ENCODE results near the gene GNPTG.

Gene GNPTG

GRCh38 chr16:1345651-1346421 is 5.9 kb upstream of the GNPTG start:
- H3K36me3 ChIP-seq (ENCODE audit: insufficient read depth, low read depth, low read length), result peaks cover 18% of the 10 kb centered on the region; the same call in 1 of the 2 replicates
- no peak overlapping the region for H3K27ac ChIP-seq (ENCODE audit: low read length)
- no peaks in the 10 kb centered on the region for H3K9me3 ChIP-seq (ENCODE audit: insufficient read depth, low read depth, low read length)
- no peak overlapping the region for H3K4me3 ChIP-seq (ENCODE audit: low read length)
- H3K27me3 ChIP-seq (ENCODE audit: insufficient read depth, low read length), result peaks cover 28% of the 10 kb centered on the region
- H3K4me1 ChIP-seq (ENCODE audit: insufficient read depth, low read length), result no peaks in the 10 kb centered on the region; the same call in 1 of the 2 replicates
- H3K9ac ChIP-seq (ENCODE audit: low read depth, low read length), result no peak overlapping the region

GRCh38 chr16:1346422-1347285 is 5.1 kb upstream of the GNPTG start:
- Histone ChIP-seq H3K4me3 (ENCODE audit: low read length) (no peak overlapping the region), H3K27ac (ENCODE audit: low read length) (no peak overlapping the region), H3K9ac (ENCODE audit: low read depth, low read length) (no peak overlapping the region), H3K27me3 (ENCODE audit: insufficient read depth, low read length) (peaks cover 23% of the 10 kb centered on the region), H3K36me3 (ENCODE audit: insufficient read depth, low read depth, low read length) (peaks cover 18% of the 10 kb centered on the region; the same call in 1 of the 2 replicates), H3K9me3 (ENCODE audit: insufficient read depth, low read depth, low read length) (no peaks in the 10 kb centered on the region), H3K4me1 (ENCODE audit: insufficient read depth, low read length) (no peaks in the 10 kb centered on the region; the same call in 1 of the 2 replicates)

DNA sequence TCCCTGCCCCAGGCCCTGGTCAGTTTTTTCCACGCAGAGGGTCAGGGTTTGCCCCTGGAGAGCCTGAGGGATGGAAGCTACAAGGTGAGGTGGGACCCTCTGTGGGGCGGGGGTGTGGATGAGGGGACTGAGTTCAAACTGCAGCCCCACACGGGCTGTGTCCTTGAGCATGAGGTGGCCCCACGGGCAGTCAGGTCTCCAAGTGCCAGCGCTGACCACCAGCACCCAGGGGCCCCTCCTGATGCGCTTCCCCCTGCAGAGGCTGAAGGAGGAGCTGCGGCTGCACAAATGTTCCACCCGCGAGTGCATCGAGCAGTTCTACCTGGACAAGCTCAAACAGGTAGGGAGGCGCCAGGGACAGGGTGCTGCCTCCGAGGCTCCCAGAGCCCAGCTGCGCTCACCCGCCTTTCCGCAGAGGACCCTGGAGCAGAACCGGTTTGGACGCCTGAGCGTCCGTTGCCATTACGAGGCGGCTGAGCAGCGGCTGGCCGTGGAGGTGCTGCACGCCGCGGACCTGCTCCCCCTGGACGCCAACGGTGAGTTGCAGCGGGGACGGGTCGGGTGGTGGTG is 4.4 kb upstream of the GNPTG start:
- Histone ChIP-seq H3K27me3 (ENCODE audit: insufficient read depth, low read length) (peaks cover 16% of the 10 kb centered on the region), H3K9ac (ENCODE audit: low read depth, low read length) (no peak overlapping the region), H3K36me3 (ENCODE audit: insufficient read depth, low read depth, low read length) (peaks cover 18% of the 10 kb centered on the region; the same call in 1 of the 2 replicates)

DNA sequence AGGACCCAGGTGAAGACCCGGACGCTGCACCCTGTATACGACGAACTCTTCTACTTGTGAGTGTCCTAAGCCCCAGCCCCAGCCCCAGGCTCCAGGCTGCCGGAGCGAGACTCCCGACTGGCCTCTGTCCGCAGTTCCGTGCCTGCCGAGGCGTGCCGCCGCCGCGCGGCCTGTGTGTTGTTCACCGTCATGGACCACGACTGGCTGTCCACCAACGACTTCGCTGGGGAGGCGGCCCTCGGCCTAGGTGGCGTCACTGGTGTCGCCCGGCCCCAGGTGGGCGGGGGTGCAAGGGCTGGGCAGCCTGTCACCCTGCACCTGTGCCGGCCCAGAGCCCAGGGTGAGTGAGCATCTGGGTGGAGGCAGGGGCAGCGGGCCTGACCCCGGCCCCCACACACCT is 3.8 kb upstream of the GNPTG start:
- H3K9ac ChIP-seq (ENCODE audit: low read depth, low read length), result no peak overlapping the region
- peaks cover 13% of the 10 kb centered on the region; the same call in 1 of the 2 replicates for H3K27me3 ChIP-seq (ENCODE audit: insufficient read depth, low read length)
- H3K36me3 ChIP-seq (ENCODE audit: insufficient read depth, low read depth, low read length), result peaks cover 18% of the 10 kb centered on the region; the same call in 1 of the 2 replicates
- peaks cover 4% of the 10 kb centered on the region for H3K4me1 ChIP-seq (ENCODE audit: insufficient read depth, low read length)
- H3K9me3 ChIP-seq (ENCODE audit: insufficient read depth, low read depth, low read length), result no peaks in the 10 kb centered on the region
- no peak overlapping the region for H3K27ac ChIP-seq (ENCODE audit: low read length)
- H3K4me3 ChIP-seq (ENCODE audit: low read length), result no peak overlapping the region

More for the DNA sequence above, 4.4 kb upstream of the GNPTG start:
- Histone ChIP-seq H3K4me1 (ENCODE audit: insufficient read depth, low read length) (peaks cover under 1% of the 10 kb centered on the region), H3K4me3 (ENCODE audit: low read length) (no peak overlapping the region), H3K27ac (ENCODE audit: low read length) (no peak overlapping the region), H3K9me3 (ENCODE audit: insufficient read depth, low read depth, low read length) (no peaks in the 10 kb centered on the region)

GRCh38 chr16:1348441-1348840 is 3.3 kb upstream of the GNPTG start:
- Histone ChIP-seq H3K9ac (ENCODE audit: low read depth, low read length) (no peak overlapping the region), H3K4me3 (ENCODE audit: low read length) (no peak overlapping the region), H3K27me3 (ENCODE audit: insufficient read depth, low read length) (peaks cover 13% of the 10 kb centered on the region; the same call in 1 of the 2 replicates), H3K4me1 (ENCODE audit: insufficient read depth, low read length) (peaks cover 4% of the 10 kb centered on the region), H3K27ac (ENCODE audit: low read length) (no peak overlapping the region), H3K9me3 (ENCODE audit: insufficient read depth, low read depth, low read length) (no peaks in the 10 kb centered on the region), H3K36me3 (ENCODE audit: insufficient read depth, low read depth, low read length) (peaks cover 18% of the 10 kb centered on the region; the same call in 1 of the 2 replicates)

- H3K4me3 ChIP-seq (ENCODE audit: low read length), result no peak overlapping the region
- no peak overlapping the region for H3K9ac ChIP-seq (ENCODE audit: low read depth, low read length)
- no peak overlapping the region for H3K27ac ChIP-seq (ENCODE audit: low read length)
- H3K27me3 ChIP-seq (ENCODE audit: insufficient read depth, low read length), result peaks cover 9% of the 10 kb centered on the region; the same call in 1 of the 2 replicates
- peaks cover 4% of the 10 kb centered on the region for H3K4me1 ChIP-seq (ENCODE audit: insufficient read depth, low read length)
- peaks cover 18% of the 10 kb centered on the region; the same call in 1 of the 2 replicates for H3K36me3 ChIP-seq (ENCODE audit: insufficient read depth, low read depth, low read length)
- H3K9me3 ChIP-seq (ENCODE audit: insufficient read depth, low read depth, low read length), result no peaks in the 10 kb centered on the region
Measured at GRCh38 chr16:1348926-1349325, 2.8 kb upstream of the GNPTG start.

DNA sequence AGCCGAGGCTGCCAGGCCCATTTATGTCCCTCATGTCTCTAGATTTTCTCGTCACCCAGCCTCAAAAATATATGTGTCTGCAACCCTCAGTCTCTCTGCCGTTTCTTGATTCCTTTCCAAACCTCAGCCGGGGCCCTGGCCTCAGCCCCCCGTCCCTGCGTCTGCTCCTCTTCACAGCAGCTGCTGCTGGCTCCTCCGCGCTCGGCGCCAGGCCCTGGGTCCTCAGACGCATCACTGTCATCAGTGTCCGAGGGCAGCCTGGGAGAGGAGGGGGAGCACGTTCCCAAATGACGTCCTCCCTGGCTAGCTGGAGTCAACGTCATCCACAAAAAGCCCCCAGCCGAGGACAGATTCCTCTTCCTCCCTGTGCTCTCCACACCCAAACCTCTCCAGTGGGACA is 2.4 kb upstream of the GNPTG start:
- no peaks in the 10 kb centered on the region for H3K9me3 ChIP-seq (ENCODE audit: insufficient read depth, low read depth, low read length)
- no peak overlapping the region for H3K27ac ChIP-seq (ENCODE audit: low read length)
- H3K36me3 ChIP-seq (ENCODE audit: insufficient read depth, low read depth, low read length), result peaks cover 18% of the 10 kb centered on the region; the same call in 1 of the 2 replicates
- peaks cover 4% of the 10 kb centered on the region; the same call in 1 of the 2 replicates for H3K27me3 ChIP-seq (ENCODE audit: insufficient read depth, low read length)
- no peak overlapping the region for H3K4me3 ChIP-seq (ENCODE audit: low read length)
- peaks cover 4% of the 10 kb centered on the region for H3K4me1 ChIP-seq (ENCODE audit: insufficient read depth, low read length)
- no peak overlapping the region for H3K9ac ChIP-seq (ENCODE audit: low read depth, low read length)

DNA sequence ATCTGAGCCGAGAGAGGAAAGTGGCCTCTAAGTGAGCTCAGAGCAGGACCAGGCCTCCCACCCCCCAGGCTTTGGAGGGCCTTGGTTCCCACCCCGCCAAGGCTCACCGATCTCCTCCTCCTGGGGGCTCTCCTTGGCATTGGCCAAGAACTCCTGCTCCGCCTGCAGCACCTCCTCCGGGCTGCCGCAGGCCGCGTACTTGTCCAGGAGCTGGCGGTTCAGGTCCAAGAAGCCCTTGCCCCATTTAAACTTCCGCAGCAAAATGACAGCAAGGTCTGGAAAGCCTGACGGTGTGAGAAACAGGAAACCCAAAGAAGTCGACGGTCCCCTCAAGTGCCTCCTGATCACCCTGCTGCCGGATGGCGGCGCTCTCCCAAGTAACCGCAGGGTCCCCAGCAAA is 1.8 kb upstream of the GNPTG start:
- Histone ChIP-seq H3K36me3 (ENCODE audit: insufficient read depth, low read depth, low read length) (peaks cover 18% of the 10 kb centered on the region; the same call in 1 of the 2 replicates), H3K27ac (ENCODE audit: low read length) (no peak overlapping the region), H3K9me3 (ENCODE audit: insufficient read depth, low read depth, low read length) (no peaks in the 10 kb centered on the region), H3K4me3 (ENCODE audit: low read length) (no peak overlapping the region), H3K27me3 (ENCODE audit: insufficient read depth, low read length) (no peaks in the 10 kb centered on the region), H3K9ac (ENCODE audit: low read depth, low read length) (no peak overlapping the region), H3K4me1 (ENCODE audit: insufficient read depth, low read length) (peaks cover 4% of the 10 kb centered on the region)

DNA sequence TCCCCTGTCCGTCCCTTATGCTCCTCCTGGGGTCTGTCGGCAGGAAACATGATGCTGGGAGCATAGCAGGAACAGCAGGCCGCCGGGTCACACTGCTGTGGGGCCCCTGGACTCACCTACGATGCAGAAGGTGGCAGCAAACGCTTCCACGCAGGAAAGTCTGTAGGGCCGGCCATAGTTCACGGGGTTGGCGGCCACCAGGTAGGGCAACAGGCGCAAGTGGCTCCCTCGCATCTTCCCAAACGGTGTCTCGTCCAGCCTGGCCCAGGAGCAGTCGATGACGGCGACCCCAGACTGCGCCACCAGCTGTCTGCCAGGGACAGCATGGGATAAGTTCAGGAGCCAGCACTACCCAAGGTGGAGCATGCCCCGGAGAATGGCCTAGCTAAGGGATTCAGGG is 1.0 kb upstream of the GNPTG start:
- H3K9me3 ChIP-seq (ENCODE audit: insufficient read depth, low read depth, low read length), result no peaks in the 10 kb centered on the region
- H3K9ac ChIP-seq (ENCODE audit: low read depth, low read length), result peak overlapping the region; percentile 79
- no peaks in the 10 kb centered on the region for H3K27me3 ChIP-seq (ENCODE audit: insufficient read depth, low read length)
- H3K4me1 ChIP-seq (ENCODE audit: insufficient read depth, low read length), result peaks cover 4% of the 10 kb centered on the region
- peaks cover 18% of the 10 kb centered on the region; the same call in 1 of the 2 replicates for H3K36me3 ChIP-seq (ENCODE audit: insufficient read depth, low read depth, low read length)
- no peak overlapping the region for H3K27ac ChIP-seq (ENCODE audit: low read length)
- H3K4me3 ChIP-seq (ENCODE audit: low read length), result peak overlapping the region; percentile 79

GRCh38 chr16:1351215-1351581 is 533 bp upstream of the GNPTG start:
- peak overlapping the region; percentile 79; the same call in 1 of the 2 replicates for H3K9ac ChIP-seq (ENCODE audit: low read depth, low read length)
- no peak overlapping the region for H3K27ac ChIP-seq (ENCODE audit: low read length)
- H3K36me3 ChIP-seq (ENCODE audit: insufficient read depth, low read depth, low read length), result peaks cover 18% of the 10 kb centered on the region; the same call in 1 of the 2 replicates
- H3K4me3 ChIP-seq (ENCODE audit: low read length), result peak overlapping the region; percentile 79
- no peaks in the 10 kb centered on the region for H3K27me3 ChIP-seq (ENCODE audit: insufficient read depth, low read length)
- H3K4me1 ChIP-seq (ENCODE audit: insufficient read depth, low read length), result peaks cover 4% of the 10 kb centered on the region
- H3K9me3 ChIP-seq (ENCODE audit: insufficient read depth, low read depth, low read length), result no peaks in the 10 kb centered on the region

GRCh38 chr16:1354815-1355540 is 3.2 kb downstream of the GNPTG start:
- Histone ChIP-seq H3K4me3 (ENCODE audit: low read length) (no peak overlapping the region), H3K9me3 (ENCODE audit: insufficient read depth, low read depth, low read length) (no peaks in the 10 kb centered on the region), H3K27me3 (ENCODE audit: insufficient read depth, low read length) (no peaks in the 10 kb centered on the region), H3K9ac (ENCODE audit: low read depth, low read length) (no peak overlapping the region), H3K4me1 (ENCODE audit: insufficient read depth, low read length) (peaks cover 4% of the 10 kb centered on the region), H3K36me3 (ENCODE audit: insufficient read depth, low read depth, low read length) (0 out of 2 replicates have a peak, but pooled peaks cover 1% of the 10 kb centered on the region), H3K27ac (ENCODE audit: low read length) (no peak overlapping the region)

All from iPS-20b (cell line).